ENCODE measurements around the gene ELMO1. TPM values are rescaled to one million over a fixed set of nuclear protein-coding genes. Genes with fewer than 3 reads are reported as not detected.

ELMO1 gene
- total RNA-seq, 2 donors from 2014 or later: 10.9 to 56.0 TPM

- Histone ChIP-seq H3K27ac (no peak overlapping the region), H3K4me3 (no peak overlapping the region), H3K27me3 (no peaks in the 10 kb centered on the region), H3K36me3 (replicated peaks in 1 of 2; ENCODE audit: insufficient read depth in 1 of 2, low read depth in 2 of 2) (no peaks in the 10 kb centered on the region), H3K4me1 (peaks cover 12% of the 10 kb centered on the region), H3K9me3 (no peaks in the 10 kb centered on the region)
- intact Hi-C loops (cut with DNase I): no loop called here
- 81 to 88% methylated on average over 3 of the region's 3 CpGs for WGBS, 2 donors
- TF ChIP-seq POLR2A (IDR thresholded peaks at IDR 0.05) (no peak), CTCF (IDR thresholded peaks at IDR 0.05) (no peak)
- ATAC-seq (no peak), DNase-seq (no peak)
Observed at GRCh38 chr7:37007691-37008090, 441.0 kb downstream of the ELMO1 start.

DNA sequence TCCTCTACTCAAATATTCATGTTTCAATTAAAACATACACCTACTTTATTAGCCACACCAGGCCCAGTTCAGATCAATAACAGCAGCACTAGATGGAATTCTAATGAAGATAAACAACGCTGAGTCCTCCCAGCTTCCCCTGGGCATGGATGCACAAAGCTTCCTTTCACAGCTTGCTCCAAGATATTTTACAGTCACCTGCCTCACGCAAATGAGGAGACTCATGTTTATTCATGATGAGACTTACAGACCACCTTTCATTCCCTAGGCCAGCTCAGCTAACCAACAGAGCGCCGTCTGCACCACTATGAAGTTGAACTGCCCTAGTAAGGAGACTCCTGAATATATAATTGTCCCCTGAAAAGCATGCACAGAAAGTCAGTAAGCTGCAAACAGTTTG is 441.4 kb downstream of the ELMO1 start:
- Histone ChIP-seq H3K27me3 (no peaks in the 10 kb centered on the region), H3K9me3 (no peaks in the 10 kb centered on the region), H3K4me1 (peaks cover 12% of the 10 kb centered on the region), H3K27ac (no peak overlapping the region), H3K36me3 (replicated peaks in 1 of 2; ENCODE audit: insufficient read depth in 1 of 2, low read depth in 2 of 2) (no peaks in the 10 kb centered on the region), H3K4me3 (no peak overlapping the region)
- no peak for DNase-seq
- no peak for TF ChIP-seq POLR2A (IDR thresholded peaks at IDR 0.05)
- no peak for TF ChIP-seq CTCF (IDR thresholded peaks at IDR 0.05)
- 76 to 77% methylated on average over 4 of the region's 4 CpGs for WGBS, 2 donors
- intact Hi-C loops (cut with DNase I): no loop called here
- ATAC-seq: peak; percentile 34

- no peak overlapping the region for H3K4me3 ChIP-seq
- ATAC-seq (no peak), DNase-seq (no peak)
- 77 to 85% methylated on average over 2 of the region's 2 CpGs for WGBS, 2 donors
- no peak overlapping the region for H3K27ac ChIP-seq
- H3K4me1 ChIP-seq: peaks cover 12% of the 10 kb centered on the region
- intact Hi-C loops (cut with DNase I): no loop called here
- TF ChIP-seq CTCF (IDR thresholded peaks at IDR 0.05): no peak
- no peak for TF ChIP-seq POLR2A (IDR thresholded peaks at IDR 0.05)
- H3K36me3 ChIP-seq (replicated peaks in 1 of 2; ENCODE audit: insufficient read depth in 1 of 2, low read depth in 2 of 2): no peaks in the 10 kb centered on the region
- no peaks in the 10 kb centered on the region for H3K9me3 ChIP-seq
- no peaks in the 10 kb centered on the region for H3K27me3 ChIP-seq
Observed at GRCh38 chr7:37006764-37007163, 441.9 kb downstream of the ELMO1 start.

DNA sequence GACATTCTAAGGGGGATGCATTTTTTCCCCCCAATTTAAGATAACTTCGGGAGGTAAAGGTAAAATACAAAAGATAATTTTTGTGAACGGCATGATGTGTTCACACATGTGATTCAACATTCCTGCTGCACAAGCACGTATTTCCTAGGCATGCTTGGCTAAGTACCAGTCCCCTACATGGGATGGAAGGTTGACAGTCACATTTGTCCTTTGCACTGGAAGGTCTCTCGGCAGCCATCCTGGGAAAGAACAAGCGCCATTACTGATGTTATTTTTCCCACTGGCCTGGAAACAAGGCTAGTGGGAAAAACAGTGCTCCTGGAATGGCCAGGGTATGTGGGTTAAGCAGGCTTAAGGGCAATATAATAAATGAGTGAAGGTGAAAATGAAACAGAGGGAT is 448.2 kb downstream of the ELMO1 start:
- WGBS, 2 donors: 47 to 55% methylated on average over 5 of the region's 5 CpGs

More for the DNA sequence above, 448.2 kb downstream of the ELMO1 start:
- Histone ChIP-seq H3K36me3 (replicated peaks in 1 of 2; ENCODE audit: insufficient read depth in 1 of 2, low read depth in 2 of 2) (no peaks in the 10 kb centered on the region), H3K27me3 (no peaks in the 10 kb centered on the region), H3K9me3 (no peaks in the 10 kb centered on the region), H3K27ac (no peak overlapping the region), H3K4me1 (peaks cover 30% of the 10 kb centered on the region), H3K4me3 (no peak overlapping the region)
- intact Hi-C loops (cut with DNase I): no loop called here
- DNase-seq (no peak), ATAC-seq (no peak)
- no peak for TF ChIP-seq CTCF (IDR thresholded peaks at IDR 0.05)

All from body of pancreas (tissue), 4 donors.